22Rv1 (cell line): ENCODE measurements around the gene RNF150.

ENCODE experiments used
- CTCF ChIP-seq: fragments of 450-650 bp; IDR thresholded peaks from 2 replicates; pipeline ENCODE4 v1.5.1; 2017; ENCODE audit warnings: mild to moderate bottlenecking
- ZFX ChIP-seq: fragments of 450-650 bp; IDR thresholded peaks from 2 replicates; pipeline ENCODE4 v1.6.1; 2017; ENCODE audit warnings: antibody characterized with exemption, borderline replicate concordance

- TF ChIP-seq CTCF: no peak
- no peak for TF ChIP-seq ZFX
Observed at GRCh38 chr4:141036786-141037185, 96.5 kb downstream of the RNF150 start.
